Epithelial cell of proximal tubule (primary cell): ENCODE measurements around the gene KCNAB1. TPM values are rescaled to one million over a fixed set of nuclear protein-coding genes. Genes with fewer than 3 reads are reported as not detected.

ENCODE experiments used
- DNase-seq: peaks from one replicate; pipeline ENCODE4 v3.0.0-alpha.2; 2011; ENCODE audit warnings: low read depth
- H3K4me3 ChIP-seq: 2 replicates; pipeline ENCODE4 v1.5.1; 2011; ENCODE audit warnings: low read depth, mild to moderate bottlenecking, low read length
- total RNA-seq: library from RNA; depleted of rRNA; stranded (reverse); fragments of >200 nt; gene quantifications from 2 replicates; pipeline ENCODE4 v1.2.3, GENCODE V29; 2015
- TF ChIP-seq, protein P1 (sequence below): conservative IDR thresholded peaks from 2 replicates; pipeline ENCODE4 v1.5.1; 2012; ENCODE audit warnings: low read depth, mild to moderate bottlenecking, low read length

KCNAB1 gene
- total RNA-seq, 1 donor from 2014 or later = not detected

DNA sequence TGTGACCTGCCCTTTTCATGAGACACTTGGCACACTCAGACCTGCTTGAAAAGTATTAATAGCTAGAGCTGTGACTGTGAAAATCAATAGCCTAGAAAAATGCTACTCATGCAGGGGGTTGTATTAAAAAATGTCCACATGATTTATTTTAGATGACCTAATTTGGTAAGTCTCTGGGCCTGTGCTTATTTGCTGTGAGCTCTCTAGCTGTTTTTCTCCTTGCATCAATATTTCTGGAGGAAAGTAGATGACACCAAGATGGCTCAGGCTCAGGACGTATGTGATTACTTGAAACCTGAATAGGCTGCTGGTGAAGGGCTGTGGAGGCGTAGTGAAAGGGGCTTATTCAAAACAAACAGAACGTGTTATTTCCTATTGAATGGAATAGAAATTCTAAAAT, 29.5 kb downstream of the KCNAB1 start:
- no peak overlapping the region for H3K4me3 ChIP-seq
- TF ChIP-seq, protein P1, sequence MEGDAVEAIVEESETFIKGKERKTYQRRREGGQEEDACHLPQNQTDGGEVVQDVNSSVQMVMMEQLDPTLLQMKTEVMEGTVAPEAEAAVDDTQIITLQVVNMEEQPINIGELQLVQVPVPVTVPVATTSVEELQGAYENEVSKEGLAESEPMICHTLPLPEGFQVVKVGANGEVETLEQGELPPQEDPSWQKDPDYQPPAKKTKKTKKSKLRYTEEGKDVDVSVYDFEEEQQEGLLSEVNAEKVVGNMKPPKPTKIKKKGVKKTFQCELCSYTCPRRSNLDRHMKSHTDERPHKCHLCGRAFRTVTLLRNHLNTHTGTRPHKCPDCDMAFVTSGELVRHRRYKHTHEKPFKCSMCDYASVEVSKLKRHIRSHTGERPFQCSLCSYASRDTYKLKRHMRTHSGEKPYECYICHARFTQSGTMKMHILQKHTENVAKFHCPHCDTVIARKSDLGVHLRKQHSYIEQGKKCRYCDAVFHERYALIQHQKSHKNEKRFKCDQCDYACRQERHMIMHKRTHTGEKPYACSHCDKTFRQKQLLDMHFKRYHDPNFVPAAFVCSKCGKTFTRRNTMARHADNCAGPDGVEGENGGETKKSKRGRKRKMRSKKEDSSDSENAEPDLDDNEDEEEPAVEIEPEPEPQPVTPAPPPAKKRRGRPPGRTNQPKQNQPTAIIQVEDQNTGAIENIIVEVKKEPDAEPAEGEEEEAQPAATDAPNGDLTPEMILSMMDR = no peak
- DNase-seq = no peak

DNA sequence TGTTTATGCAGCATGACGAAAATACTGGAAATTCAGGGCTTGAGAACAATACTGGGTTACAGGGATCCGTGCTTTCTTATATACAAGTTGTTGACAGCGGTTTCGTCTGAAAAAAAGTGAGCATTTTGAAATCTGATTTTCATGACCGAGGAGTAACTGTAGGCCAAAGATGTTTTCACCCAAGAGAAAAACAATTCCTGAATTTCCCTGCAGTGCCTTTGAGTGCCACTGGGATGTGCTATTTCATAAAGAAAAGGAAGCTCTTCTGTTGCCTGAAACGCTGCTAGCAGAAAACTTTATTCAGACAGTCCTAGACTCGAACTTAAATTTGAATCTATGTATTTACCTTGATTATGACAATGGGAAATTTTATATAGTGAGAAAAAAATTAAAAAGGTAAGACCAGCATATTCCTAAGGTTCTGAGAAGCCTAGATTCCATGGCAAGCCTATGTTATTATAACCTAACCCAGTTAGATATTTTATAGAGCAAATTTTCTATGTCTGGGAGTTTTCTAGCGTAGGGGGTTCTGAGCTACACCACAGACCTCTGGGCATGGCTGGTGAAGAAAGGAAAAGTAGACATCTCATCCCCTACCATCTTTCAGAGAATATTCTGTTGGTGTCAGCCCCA, 30.2 kb downstream of the KCNAB1 start:
- DNase-seq = peak; percentile 6
- TF ChIP-seq, protein P1 = peak; percentile 94
- H3K4me3 ChIP-seq = no peak overlapping the region

DNA sequence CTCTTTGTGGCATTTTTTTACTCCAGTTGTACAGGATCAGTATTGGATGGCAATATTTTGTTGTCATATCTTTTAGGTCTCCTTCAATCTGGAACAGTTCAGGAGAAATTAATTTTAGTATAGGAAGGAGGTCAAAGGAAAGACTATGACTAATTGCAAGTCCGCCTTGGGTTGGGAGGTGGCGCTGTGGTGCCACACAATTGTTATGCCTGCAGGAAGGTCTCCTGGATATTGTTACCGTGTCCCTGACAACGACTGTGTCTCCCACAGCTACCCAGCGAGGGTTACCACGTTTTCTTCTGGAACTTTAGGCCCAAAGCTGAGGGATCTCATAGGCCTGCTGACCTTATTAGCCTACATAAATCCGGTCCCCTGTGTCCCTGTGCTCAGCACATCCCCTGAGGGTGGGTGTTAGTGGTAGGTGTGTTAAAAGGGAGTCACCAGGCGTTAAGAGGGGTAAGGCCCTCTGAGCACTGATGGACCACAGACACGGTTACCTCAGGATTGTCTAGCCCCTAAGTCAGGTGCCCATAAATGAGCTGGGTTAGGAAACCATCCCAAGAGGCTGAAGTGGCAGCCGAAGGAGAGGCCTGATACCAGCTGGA, 31.5 kb downstream of the KCNAB1 start:
- no peak overlapping the region for H3K4me3 ChIP-seq
- TF ChIP-seq, protein P1 = peak; percentile 85
- DNase-seq = peak; percentile 16

DNA sequence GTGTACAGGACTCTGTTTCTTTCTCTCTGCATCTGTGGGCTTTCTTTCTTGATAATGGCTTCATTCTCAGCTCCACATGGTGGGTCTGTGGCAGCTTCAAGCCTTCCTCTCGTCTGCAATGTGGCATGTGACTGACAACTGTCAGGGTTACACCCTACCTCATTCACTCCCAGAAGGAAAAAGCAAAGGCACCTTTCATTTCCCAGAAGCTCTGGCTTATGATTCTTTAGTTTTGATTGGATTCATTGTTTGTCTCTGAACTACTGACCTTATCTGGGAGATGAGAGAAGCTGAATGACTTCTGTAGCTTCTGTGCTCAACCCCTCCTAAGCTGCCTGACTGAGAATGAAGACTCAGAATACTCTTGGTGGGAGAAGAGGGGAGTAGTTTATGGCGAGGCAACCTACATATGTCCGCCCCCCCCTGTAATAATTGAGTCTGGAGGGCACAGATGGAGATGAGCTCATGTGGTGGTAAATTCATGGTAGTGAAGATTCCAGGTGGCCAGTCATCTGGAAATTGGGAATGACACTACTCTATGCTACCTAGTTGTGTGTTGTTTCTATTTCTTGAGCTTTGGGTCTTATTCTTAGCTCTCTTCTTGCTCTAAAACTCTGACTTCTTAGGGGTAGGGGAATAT, 38.4 kb downstream of the KCNAB1 start:
- TF ChIP-seq, protein P1 = no peak
- no peak overlapping the region for H3K4me3 ChIP-seq
- no peak for DNase-seq

DNA sequence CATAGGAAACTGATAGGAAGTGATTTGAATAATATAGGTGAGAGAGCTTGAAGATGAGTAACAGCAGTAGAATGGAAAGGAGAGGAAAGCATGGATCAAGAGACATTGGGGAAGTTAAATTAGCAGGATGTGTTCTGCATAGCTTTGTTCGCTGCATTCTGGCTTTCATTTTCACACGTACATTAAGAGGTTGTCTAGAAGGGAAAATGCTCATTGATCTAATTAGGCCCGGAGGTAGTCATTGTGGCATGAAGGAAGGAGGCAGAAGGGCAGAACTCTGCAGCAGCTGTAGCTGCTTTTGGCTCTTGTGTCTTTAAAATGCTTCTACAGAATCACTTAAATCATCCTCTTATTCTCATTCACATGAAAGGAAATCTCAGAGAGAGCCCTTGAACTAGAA, 40.3 kb downstream of the KCNAB1 start:
- no peak for DNase-seq
- TF ChIP-seq, protein P1 = no peak
- no peak overlapping the region for H3K4me3 ChIP-seq

DNA sequence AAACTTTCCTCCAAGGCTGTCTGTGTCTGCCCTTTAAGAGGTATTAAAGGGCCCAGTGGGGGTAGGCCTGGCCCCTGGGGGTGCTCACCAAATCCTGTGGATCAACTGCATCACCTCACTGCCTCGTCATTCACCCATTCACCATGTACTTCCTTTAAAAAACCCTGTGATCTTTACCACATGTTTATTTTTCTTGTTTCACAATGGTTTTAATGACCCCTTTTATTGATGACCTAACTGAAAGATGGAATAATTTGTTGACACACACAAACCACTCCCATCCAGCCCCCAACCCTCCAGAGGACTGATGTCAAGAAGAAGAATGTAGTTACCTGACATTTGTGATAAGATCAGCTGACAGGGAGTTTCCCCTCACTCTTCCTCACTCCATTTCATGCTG, 40.8 kb downstream of the KCNAB1 start:
- DNase-seq = no peak
- H3K4me3 ChIP-seq = no peak overlapping the region
- TF ChIP-seq, protein P1 = no peak
